HEK293 (cell line): ENCODE results near the gene CHM.

Source experiments
- CTCF ChIA-PET: fragments of 350-600 bp; formaldehyde crosslinking; extraction: SDS; loops from one replicate; lab custom pipeline; 2021; ENCODE audit warnings: antibody characterized with exemption; lab: Yijun Ruan, JAX
- POLR2A ChIA-PET: fragments of 300-600 bp; formaldehyde crosslinking; extraction: SDS; loops from one replicate; lab custom pipeline; 2020; ENCODE audit warnings: antibody characterized with exemption, inconsistent platforms; lab: Yijun Ruan, JAX
- H3K27ac ChIP-seq: fragments of 200-500 bp; sonication (Bioruptor generic); 2 replicates; pipeline ENCODE4 v1.5.1; 2014; ENCODE audit warnings: low read depth, low read length, control low read depth, inconsistent platforms; ENCODE audit errors: extremely low read depth
- H3K36me3 ChIP-seq, 2 experiments: fragments of 200-500 bp in 1 of 2; sonication (Bioruptor generic) in 1 of 2; 1 replicate in 1 of 2; 2 replicates in 1 of 2; pipeline ENCODE4 v1.5.1; 2014 to 2017; ENCODE audit warnings: inconsistent platforms in 2 of 2, low read length in 2 of 2; ENCODE audit not compliant: control insufficient read depth in 2 of 2, insufficient read depth in 1 of 2
- H3K4me1 ChIP-seq: fragments of 200-500 bp; sonication (Bioruptor generic); 2 replicates; pipeline ENCODE4 v1.5.1; 2014; ENCODE audit warnings: mild to moderate bottlenecking, low read length, inconsistent platforms; ENCODE audit not compliant: control insufficient read depth, insufficient read depth
- H3K4me3 ChIP-seq: 2 replicates; pipeline ENCODE4 v1.5.1; 2011; ENCODE audit warnings: low read depth, mild to moderate bottlenecking, control low read depth, low read length, moderate library complexity
- H3K9me3 ChIP-seq: fragments of 200-500 bp; sonication (Bioruptor generic); 2 replicates; pipeline ENCODE4 v1.5.1; 2014; ENCODE audit warnings: low read depth, low read length, inconsistent platforms; ENCODE audit not compliant: control insufficient read depth, insufficient read depth
- GLIS1 ChIP-seq: fragments of 450-650 bp; formaldehyde crosslinking; IDR thresholded peaks from 2 replicates; pipeline ENCODE4 v1.5.1; 2016; ENCODE audit warnings: missing biosample characterization, missing genetic modification characterization
- HOXA7 ChIP-seq: sonication (generic); formaldehyde crosslinking; IDR thresholded peaks from 2 replicates; pipeline ENCODE4 v1.8.1; 2022; ENCODE audit warnings: missing genetic modification reagents, borderline replicate concordance
- KLF9 ChIP-seq: fragments of 450-650 bp; formaldehyde crosslinking; IDR thresholded peaks from 2 replicates; pipeline ENCODE4 v1.5.1; 2016; ENCODE audit warnings: missing biosample characterization, missing genetic modification characterization, low read depth
- MZF1 ChIP-seq: fragments of 450-650 bp; formaldehyde crosslinking; IDR thresholded peaks from 2 replicates; pipeline ENCODE4 v1.5.1; 2017; ENCODE audit warnings: missing biosample characterization, missing genetic modification characterization, borderline replicate concordance
- OVOL3 ChIP-seq: fragments of 450-650 bp; formaldehyde crosslinking; IDR thresholded peaks from 2 replicates; pipeline ENCODE4 v1.5.1; 2016; ENCODE audit warnings: missing biosample characterization, missing genetic modification characterization
- TCF7L2 ChIP-seq: IDR thresholded peaks from 2 replicates; pipeline ENCODE4 v1.6.1; 2011; ENCODE audit warnings: low read depth, mild to moderate bottlenecking, inconsistent platforms, low read length, moderate library complexity, borderline replicate concordance
- YY2 ChIP-seq: fragments of 450-650 bp; formaldehyde crosslinking; IDR thresholded peaks from 2 replicates; pipeline ENCODE4 v1.5.1; 2016; ENCODE audit warnings: missing biosample characterization, missing genetic modification characterization
- ZBTB1 ChIP-seq: fragments of 450-650 bp; formaldehyde crosslinking; IDR thresholded peaks from 2 replicates; pipeline ENCODE4 v1.5.1; 2016; ENCODE audit warnings: missing biosample characterization, missing genetic modification characterization
- ZNF138 ChIP-seq: fragments of 450-650 bp; formaldehyde crosslinking; IDR thresholded peaks from 2 replicates; pipeline ENCODE4 v1.5.1; 2016; ENCODE audit warnings: missing biosample characterization, missing genetic modification characterization, borderline replicate concordance
- ZNF157 ChIP-seq: fragments of 450-650 bp; formaldehyde crosslinking; IDR thresholded peaks from 2 replicates; pipeline ENCODE4 v1.5.1; 2016; ENCODE audit warnings: missing biosample characterization, missing genetic modification characterization
- ZNF174 ChIP-seq: fragments of 450-650 bp; formaldehyde crosslinking; IDR thresholded peaks from 2 replicates; pipeline ENCODE4 v1.5.0; 2017; ENCODE audit warnings: missing biosample characterization, mild to moderate bottlenecking, missing genetic modification characterization
- ZNF473 ChIP-seq: fragments of 450-650 bp; formaldehyde crosslinking; IDR thresholded peaks from 2 replicates; pipeline ENCODE4 v1.5.1; 2017; ENCODE audit warnings: missing biosample characterization, missing genetic modification characterization
- ZNF549 ChIP-seq: fragments of 450-650 bp; IDR thresholded peaks from 2 replicates; pipeline ENCODE4 v1.5.1; 2018; ENCODE audit warnings: missing biosample characterization, missing genetic modification characterization, mild to moderate bottlenecking, inconsistent platforms, moderate library complexity
- ZNF621 ChIP-seq: fragments of 450-650 bp; formaldehyde crosslinking; IDR thresholded peaks from 2 replicates; pipeline ENCODE4 v1.5.1; 2017; ENCODE audit warnings: missing biosample characterization, missing genetic modification characterization
- ZNF670 ChIP-seq: fragments of 450-650 bp; formaldehyde crosslinking; IDR thresholded peaks from 2 replicates; pipeline ENCODE4 v1.5.1; 2016; ENCODE audit warnings: missing biosample characterization, missing genetic modification characterization, low read depth
- ZNF677 ChIP-seq: fragments of 450-650 bp; IDR thresholded peaks from 2 replicates; pipeline ENCODE4 v1.5.0; 2018; ENCODE audit warnings: missing biosample characterization, mild to moderate bottlenecking, missing genetic modification characterization, moderate library complexity
- ZNF777 ChIP-seq: fragments of 450-650 bp; formaldehyde crosslinking; IDR thresholded peaks from 2 replicates; pipeline ENCODE4 v1.5.1; 2017; ENCODE audit warnings: missing biosample characterization, missing genetic modification characterization, borderline replicate concordance
- ZNF792 ChIP-seq: fragments of 450-650 bp; formaldehyde crosslinking; IDR thresholded peaks from 2 replicates; pipeline ENCODE4 v1.5.1; 2016; ENCODE audit warnings: missing biosample characterization, missing genetic modification characterization
- ZNF843 ChIP-seq: fragments of 450-650 bp; formaldehyde crosslinking; IDR thresholded peaks from 2 replicates; pipeline ENCODE4 v1.5.1; 2016; ENCODE audit warnings: missing biosample characterization, missing genetic modification characterization
- TF ChIP-seq, protein P1 (sequence below): fragments of 450-650 bp; formaldehyde crosslinking; IDR thresholded peaks from 2 replicates; pipeline ENCODE4 v1.5.1; 2016; ENCODE audit warnings: missing biosample characterization, missing genetic modification characterization
- TF ChIP-seq, protein P2 (sequence below): fragments of 450-650 bp; formaldehyde crosslinking; IDR thresholded peaks from 2 replicates; pipeline ENCODE4 v1.5.1; 2016; ENCODE audit warnings: missing biosample characterization, missing genetic modification characterization, borderline replicate concordance
- TF ChIP-seq, protein P3 (sequence below): fragments of 450-650 bp; formaldehyde crosslinking; IDR thresholded peaks from 2 replicates; pipeline ENCODE4 v1.5.1; 2016; ENCODE audit warnings: missing biosample characterization, missing genetic modification characterization

The CHM gene

DNA sequence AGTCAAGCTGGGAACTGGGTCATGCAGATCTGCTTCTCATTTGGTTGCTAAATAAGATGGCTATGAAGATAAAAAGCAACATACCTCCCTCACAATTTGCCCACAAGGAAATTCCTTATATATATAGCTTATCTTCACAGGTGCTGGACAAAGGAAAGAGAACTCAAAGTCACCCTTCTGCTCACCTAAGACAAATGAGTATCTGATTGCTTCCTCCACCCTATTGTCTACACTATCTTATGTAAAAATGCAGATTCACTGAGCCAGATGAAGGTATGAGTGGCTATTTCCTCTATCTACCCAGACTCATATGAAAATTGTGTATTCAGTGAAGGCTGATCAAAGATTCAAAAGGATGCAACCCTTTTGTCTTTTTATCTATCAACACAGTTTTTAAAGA is 50.8 kb downstream of the CHM start:
- ChIA-PET CTCF (no interaction called here), POLR2A (no interaction called here)
- no peaks in the 10 kb centered on the region for H3K36me3 ChIP-seq
- peaks cover 4% of the 10 kb centered on the region; the same call in 1 of the 2 replicates for H3K4me1 ChIP-seq
- no peak overlapping the region for H3K27ac ChIP-seq
- H3K4me3 ChIP-seq = no peak overlapping the region
- TF ChIP-seq, protein P1, sequence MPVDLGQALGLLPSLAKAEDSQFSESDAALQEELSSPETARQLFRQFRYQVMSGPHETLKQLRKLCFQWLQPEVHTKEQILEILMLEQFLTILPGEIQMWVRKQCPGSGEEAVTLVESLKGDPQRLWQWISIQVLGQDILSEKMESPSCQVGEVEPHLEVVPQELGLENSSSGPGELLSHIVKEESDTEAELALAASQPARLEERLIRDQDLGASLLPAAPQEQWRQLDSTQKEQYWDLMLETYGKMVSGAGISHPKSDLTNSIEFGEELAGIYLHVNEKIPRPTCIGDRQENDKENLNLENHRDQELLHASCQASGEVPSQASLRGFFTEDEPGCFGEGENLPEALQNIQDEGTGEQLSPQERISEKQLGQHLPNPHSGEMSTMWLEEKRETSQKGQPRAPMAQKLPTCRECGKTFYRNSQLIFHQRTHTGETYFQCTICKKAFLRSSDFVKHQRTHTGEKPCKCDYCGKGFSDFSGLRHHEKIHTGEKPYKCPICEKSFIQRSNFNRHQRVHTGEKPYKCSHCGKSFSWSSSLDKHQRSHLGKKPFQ (tag by site-specific recombination) = no peak
- no peak for TF ChIP-seq ZNF670 (tag by site-specific recombination)
- TF ChIP-seq ZNF549 = no peak
- H3K9me3 ChIP-seq = no peaks in the 10 kb centered on the region

DNA sequence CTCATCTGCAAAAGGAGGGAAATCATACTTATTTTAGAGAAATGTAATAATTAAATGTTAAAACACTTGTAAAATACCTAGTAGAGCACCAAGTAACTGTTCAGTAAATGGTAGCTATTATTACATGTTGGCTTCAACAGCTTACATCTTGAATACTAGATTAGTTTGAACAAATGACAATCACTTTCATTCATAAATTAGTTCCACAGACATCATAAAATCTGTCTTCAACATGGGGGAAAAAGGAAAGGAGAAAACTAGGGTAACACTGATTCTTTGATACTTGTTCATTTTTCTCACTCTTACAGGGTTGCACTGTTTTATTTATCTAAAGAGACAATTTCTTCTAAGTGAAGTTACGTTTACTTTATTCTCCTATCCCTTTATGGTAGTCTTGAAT is 51.7 kb downstream of the CHM start:
- no peak for TF ChIP-seq ZNF549
- no peak for TF ChIP-seq OVOL3 (tag by site-specific recombination)
- no peak for TF ChIP-seq ZNF670 (tag by site-specific recombination)
- TF ChIP-seq KLF9 (tag by site-specific recombination) = no peak
- TF ChIP-seq GLIS1 (tag by site-specific recombination) = no peak
- TF ChIP-seq ZNF843 (tag by site-specific recombination) = no peak
- no peak for TF ChIP-seq ZNF473
- TF ChIP-seq, protein P2, sequence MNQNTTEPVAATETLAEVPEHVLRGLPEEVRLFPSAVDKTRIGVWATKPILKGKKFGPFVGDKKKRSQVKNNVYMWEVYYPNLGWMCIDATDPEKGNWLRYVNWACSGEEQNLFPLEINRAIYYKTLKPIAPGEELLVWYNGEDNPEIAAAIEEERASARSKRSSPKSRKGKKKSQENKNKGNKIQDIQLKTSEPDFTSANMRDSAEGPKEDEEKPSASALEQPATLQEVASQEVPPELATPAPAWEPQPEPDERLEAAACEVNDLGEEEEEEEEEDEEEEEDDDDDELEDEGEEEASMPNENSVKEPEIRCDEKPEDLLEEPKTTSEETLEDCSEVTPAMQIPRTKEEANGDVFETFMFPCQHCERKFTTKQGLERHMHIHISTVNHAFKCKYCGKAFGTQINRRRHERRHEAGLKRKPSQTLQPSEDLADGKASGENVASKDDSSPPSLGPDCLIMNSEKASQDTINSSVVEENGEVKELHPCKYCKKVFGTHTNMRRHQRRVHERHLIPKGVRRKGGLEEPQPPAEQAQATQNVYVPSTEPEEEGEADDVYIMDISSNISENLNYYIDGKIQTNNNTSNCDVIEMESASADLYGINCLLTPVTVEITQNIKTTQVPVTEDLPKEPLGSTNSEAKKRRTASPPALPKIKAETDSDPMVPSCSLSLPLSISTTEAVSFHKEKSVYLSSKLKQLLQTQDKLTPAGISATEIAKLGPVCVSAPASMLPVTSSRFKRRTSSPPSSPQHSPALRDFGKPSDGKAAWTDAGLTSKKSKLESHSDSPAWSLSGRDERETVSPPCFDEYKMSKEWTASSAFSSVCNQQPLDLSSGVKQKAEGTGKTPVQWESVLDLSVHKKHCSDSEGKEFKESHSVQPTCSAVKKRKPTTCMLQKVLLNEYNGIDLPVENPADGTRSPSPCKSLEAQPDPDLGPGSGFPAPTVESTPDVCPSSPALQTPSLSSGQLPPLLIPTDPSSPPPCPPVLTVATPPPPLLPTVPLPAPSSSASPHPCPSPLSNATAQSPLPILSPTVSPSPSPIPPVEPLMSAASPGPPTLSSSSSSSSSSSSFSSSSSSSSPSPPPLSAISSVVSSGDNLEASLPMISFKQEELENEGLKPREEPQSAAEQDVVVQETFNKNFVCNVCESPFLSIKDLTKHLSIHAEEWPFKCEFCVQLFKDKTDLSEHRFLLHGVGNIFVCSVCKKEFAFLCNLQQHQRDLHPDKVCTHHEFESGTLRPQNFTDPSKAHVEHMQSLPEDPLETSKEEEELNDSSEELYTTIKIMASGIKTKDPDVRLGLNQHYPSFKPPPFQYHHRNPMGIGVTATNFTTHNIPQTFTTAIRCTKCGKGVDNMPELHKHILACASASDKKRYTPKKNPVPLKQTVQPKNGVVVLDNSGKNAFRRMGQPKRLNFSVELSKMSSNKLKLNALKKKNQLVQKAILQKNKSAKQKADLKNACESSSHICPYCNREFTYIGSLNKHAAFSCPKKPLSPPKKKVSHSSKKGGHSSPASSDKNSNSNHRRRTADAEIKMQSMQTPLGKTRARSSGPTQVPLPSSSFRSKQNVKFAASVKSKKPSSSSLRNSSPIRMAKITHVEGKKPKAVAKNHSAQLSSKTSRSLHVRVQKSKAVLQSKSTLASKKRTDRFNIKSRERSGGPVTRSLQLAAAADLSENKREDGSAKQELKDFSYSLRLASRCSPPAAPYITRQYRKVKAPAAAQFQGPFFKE (tag by site-specific recombination) = no peak
- no peak for TF ChIP-seq MZF1 (tag by site-specific recombination)
- TF ChIP-seq ZBTB1 (tag by site-specific recombination) = no peak
- no peak for TF ChIP-seq ZNF777 (tag by site-specific recombination)
- TF ChIP-seq ZNF138 (tag by site-specific recombination) = no peak
- no peak for TF ChIP-seq ZNF677 (tag by site-specific recombination)
- TF ChIP-seq, all 188 proteins: peak for 0
- POLR2A ChIA-PET = no interaction called here
- no peaks in the 10 kb centered on the region for H3K36me3 ChIP-seq
- H3K9me3 ChIP-seq = no peaks in the 10 kb centered on the region
- peaks cover 4% of the 10 kb centered on the region; the same call in 1 of the 2 replicates for H3K4me1 ChIP-seq
- H3K27ac ChIP-seq = no peak overlapping the region
- H3K4me3 ChIP-seq = no peak overlapping the region
- CTCF ChIA-PET = no interaction called here

DNA sequence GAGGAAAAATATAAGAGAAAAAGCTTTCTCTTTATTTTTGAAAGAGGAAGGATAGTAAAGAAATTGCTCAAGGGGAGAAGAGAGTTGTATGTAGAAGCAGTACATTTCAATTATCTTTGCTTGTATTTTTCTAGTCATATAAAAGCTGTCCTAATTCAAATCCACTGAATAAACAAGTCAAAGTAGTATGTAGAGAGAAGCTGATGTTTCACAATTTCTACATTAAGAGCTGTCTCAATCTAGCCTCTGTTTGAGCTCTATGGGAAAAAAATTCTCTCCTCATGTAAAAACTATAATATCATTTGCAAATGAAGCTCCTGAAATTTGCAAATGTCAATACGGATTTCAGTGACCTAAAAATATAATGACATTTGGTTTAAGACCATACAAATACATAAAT is 52.6 kb downstream of the CHM start:
- Histone ChIP-seq H3K36me3 (no peaks in the 10 kb centered on the region), H3K9me3 (no peaks in the 10 kb centered on the region), H3K27ac (no peak overlapping the region)
- TF ChIP-seq TCF7L2 = no peak
- no peak for TF ChIP-seq ZNF174 (tag by site-specific recombination)
- no peak for TF ChIP-seq YY2 (tag by site-specific recombination)
- no peak for TF ChIP-seq ZNF792 (tag by site-specific recombination)
- TF ChIP-seq ZNF621 (tag by site-specific recombination) = no peak
- TF ChIP-seq HOXA7 (CRISPR knock-in tag) = no peak
- TF ChIP-seq, protein P3, sequence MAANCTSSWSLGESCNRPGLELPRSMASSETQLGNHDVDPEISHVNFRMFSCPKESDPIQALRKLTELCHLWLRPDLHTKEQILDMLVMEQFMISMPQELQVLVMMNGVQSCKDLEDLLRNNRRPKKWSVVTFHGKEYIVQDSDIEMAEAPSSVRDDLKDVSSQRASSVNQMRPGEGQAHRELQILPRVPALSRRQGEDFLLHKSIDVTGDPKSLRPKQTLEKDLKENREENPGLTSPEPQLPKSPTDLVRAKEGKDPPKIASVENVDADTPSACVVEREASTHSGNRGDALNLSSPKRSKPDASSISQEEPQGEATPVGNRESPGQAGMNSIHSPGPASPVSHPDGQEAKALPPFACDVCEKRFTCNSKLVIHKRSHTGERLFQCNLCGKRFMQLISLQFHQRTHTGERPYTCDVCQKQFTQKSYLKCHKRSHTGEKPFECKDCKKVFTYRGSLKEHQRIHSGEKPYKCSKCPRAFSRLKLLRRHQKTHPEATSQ (tag by site-specific recombination) = no peak
- no peak for TF ChIP-seq ZNF157 (tag by site-specific recombination)
- TF ChIP-seq, all 188 proteins: peak for 0
- Histone ChIP-seq H3K4me3 (no peak overlapping the region), H3K4me1 (peaks cover 4% of the 10 kb centered on the region; the same call in 1 of the 2 replicates)
- CTCF ChIA-PET = no interaction called here
- POLR2A ChIA-PET = no interaction called here
